HG03280 (cell line): ENCODE results near the gene DEGS2.

Experiments used
- ATAC-seq: cut with Tn5 transposase; IDR thresholded peaks from one replicate; pipeline ENCODE4 v1.9.1; 2021; ENCODE audit warnings: mild to moderate bottlenecking, moderate library complexity; ENCODE audit not compliant: unreplicated experiment

The DEGS2 gene

DNA sequence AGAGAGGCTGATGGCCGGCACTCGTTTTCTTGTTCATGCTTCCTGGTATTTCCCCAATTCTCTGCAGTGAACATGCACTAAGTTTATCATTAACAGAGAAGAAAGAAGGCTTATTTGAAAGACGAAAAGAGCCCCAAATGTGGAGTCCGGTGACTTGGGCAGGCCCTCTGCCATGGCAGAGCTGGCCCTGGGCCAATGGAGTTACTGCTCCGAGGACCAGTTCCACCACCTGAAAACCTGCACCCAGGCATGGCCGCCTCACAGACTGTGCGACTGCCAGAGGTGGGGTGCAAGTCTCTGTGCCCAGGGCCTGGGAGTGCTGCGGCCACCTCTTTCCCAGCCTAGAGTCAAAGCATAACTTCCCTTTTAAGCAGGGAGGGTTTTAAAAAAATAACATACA lies 24.9 kb downstream of the DEGS2 start:
- no peak for ATAC-seq

DNA sequence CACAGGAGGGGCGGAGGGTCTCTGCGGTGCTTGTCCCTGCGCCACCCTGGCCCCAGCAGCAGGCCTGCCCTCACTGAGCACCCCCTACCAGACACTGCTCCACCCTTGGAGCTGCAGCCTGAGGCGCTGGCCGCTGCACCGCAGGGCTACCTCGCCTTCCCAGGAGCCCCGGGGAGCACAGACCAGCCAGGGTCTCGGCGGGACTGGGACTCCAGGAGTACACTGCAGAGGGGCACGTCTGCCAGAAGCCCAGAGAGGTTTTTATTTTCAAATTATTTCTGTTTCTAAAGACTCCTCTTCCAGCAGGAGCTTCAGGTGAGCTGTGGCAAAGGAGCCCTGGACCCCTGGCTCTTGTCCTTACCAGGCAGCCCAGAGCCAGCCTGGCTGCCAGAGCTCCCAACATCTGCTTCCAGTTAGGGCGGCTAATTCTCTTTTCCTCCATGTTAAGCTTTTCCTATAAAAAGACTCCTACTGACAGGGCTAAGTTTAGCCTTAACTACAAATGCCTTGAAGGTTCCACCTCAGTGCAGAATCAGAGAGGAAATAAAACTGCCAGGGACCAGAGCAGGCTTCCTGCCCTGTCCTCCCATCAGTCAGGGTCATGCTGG lies 26.4 kb downstream of the DEGS2 start:
- ATAC-seq, result no peak

DNA sequence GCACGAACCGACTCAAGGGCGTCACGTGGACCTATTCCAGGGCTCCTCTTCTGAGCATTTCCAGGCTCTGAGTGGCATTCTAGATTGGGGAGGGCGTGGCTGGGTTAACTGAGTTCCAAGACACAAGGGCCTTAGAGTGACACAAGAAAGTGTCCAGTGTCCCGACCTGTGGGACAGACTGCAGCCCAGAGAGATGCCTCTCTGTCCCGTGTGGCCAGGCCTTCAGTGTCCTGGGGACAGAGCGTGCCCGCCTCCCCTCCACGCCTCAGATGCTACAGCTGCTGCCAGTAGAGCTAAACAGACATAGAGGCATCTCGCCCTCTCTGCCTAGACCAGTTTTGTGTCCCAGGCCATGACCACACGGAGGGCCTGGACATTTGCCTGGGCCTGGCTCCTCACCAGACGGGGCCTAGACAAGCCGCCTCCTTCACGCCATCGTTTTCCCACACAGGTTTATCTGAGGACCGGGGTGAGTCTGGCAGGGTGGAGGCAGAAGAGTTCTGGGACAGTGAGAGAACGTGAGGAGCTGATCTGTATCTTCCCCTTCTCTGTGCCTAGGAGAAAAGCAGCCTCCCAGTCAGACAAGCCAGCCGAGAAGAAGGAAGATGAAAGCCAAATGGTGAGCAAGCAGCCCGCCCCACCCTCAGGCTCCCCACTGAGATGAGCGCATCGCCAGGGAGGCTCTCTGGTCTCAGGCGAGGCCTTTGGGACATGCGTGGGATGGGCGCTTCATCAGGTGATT lies 27.1 kb downstream of the DEGS2 start:
- ATAC-seq, result no peak

GRCh38 chr14:100131181-100131580 lies 28.3 kb downstream of the DEGS2 start:
- ATAC-seq, result no peak

DNA sequence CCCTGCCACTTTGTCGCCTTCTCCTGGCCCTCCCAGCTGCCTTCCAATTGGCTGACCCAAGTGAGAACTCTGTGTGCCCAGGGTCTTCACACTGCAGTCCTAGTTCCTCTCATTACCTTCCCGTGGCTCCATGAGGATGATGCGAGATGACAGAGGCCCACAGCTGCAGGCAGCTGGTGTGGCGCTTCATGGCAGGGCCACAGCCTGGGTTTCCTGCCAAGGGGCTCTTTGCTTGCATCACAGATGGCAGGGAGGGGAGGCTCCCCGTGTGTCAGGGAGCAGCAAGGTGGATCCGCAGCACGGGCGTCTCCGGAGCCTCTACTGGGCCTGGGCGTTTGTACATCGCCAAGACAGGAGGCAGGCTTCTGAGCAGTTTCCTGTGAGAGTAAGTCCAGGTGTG lies 28.9 kb downstream of the DEGS2 start:
- ATAC-seq, result no peak

DNA sequence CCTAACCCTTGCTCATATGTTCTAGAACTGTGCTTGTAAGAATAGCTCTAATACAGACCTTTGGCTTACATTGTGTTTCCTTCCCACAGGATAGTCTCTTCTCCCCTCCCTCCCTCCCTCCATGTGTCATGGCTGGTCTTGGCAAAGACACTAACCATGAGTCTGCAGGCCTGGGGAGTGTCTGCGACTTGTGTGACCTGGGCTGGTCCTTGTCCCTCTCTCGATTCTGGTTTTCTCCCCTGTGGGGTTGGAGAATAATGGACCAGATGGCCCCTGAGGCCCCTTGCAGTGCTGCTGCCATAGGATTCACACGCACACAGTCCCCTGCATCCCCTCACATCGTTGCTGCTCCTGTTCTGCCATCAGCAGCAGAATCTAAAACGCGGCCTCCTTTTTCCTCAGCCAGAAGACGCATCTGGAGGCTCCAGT lies 30.3 kb downstream of the DEGS2 start:
- ATAC-seq, result no peak

DNA sequence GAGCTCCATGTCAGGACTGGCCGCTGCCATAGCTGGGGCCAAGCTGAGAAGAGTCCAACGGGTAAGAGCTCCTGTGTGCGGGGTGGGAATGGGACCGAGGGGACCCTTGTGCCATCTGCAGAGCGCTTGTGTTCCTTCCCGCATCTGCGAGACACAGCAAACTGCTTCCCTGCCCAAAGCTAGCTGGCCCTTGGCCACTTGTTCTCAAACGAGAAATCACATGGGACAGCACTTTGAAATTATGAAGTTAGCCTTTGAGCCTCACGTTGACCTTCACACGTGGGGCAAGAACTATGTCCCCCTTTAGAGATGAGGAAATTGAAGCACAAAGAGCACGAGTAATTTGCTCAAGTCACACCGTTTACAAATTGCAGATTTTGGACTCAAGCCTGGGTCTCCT lies 30.8 kb downstream of the DEGS2 start:
- ATAC-seq, result no peak

GRCh38 chr14:100127853-100128455 lies 31.5 kb downstream of the DEGS2 start:
- no peak for ATAC-seq

- no peak for ATAC-seq
These were observed 33.0 kb downstream of the DEGS2 start for GRCh38 chr14:100126401-100126800.

- no peak for ATAC-seq
These were observed 34.8 kb downstream of the DEGS2 start for GRCh38 chr14:100124551-100125088.

- no peak for ATAC-seq
These were observed 35.8 kb downstream of the DEGS2 start for GRCh38 chr14:100123618-100124017.

GRCh38 chr14:100122481-100123223 lies 36.8 kb downstream of the DEGS2 start:
- no peak for ATAC-seq

DNA sequence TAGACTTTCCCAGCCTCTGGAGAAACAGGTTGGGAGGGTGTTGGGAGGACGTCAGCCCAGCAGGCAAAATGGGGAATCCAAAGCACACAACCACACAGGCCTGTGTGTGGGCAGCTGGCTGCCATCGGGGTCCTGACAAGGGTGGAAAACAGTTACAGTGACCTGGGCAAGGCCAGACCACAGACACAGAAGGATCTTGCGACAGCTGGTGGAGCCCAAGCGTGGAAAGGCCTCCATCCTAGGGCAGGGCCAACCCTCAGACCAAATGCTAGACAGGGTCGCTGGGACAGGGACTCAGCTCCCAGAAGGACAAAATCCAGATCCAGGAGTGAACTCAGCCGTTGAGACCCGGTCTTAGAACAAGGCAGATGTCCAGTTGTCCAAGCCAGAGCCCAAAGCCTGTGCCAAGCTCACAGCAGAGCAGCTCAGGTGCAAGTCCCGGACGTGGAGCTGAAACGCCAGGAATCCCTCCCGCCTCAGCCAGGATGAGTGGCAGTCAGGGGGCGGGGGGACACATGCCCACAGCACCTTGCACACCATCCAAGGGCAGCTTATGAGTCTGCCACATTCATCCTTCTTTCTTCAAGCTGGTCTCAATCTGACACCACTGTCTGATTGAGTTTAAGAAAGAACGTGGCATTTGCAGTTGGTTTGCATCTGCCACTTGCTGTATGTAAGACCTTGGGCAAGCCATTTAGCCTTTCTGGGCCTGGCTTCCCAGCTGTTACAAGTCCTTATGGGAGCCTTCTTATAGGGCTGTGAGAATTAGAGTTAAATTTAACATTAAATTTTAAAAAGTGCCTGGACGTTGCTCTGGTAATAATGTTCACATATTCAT lies 37.6 kb downstream of the DEGS2 start:
- ATAC-seq, result no peak

DNA sequence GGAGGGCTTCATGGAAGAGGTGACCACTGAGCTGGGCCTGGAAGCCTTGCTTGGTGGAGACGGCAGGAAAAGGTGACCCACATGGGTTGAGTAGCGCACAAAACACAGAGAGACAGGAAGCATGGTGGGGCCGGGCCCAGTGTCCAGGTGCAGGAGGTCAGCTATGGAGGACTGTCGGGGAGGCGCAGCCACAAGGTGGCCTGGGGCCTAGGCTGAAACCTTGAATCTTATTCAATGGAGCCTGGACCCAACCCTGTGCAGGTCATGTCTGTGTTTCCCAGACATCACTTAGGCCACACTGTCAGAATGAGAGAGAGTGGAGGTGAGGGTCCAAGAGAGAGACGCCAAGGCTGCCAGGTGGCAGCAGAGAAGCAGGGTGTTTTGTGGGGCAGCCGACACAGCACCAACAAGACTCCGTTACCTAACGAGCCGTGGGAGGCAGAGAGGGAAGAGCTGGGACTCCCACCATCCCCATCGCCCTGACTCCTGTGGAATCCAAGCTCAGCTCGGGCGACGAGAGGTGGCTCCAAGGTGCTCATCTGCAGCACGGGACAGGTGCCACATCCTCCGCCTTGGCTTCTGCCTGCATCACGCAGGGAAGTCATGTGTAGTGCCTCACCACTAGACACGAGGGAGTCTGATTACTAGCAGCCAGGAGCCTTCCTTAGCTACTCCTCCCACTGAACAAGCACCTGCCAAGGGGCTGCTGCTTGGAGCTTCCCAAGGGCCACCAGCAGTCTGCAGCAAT lies 38.7 kb downstream of the DEGS2 start:
- no peak for ATAC-seq

DNA sequence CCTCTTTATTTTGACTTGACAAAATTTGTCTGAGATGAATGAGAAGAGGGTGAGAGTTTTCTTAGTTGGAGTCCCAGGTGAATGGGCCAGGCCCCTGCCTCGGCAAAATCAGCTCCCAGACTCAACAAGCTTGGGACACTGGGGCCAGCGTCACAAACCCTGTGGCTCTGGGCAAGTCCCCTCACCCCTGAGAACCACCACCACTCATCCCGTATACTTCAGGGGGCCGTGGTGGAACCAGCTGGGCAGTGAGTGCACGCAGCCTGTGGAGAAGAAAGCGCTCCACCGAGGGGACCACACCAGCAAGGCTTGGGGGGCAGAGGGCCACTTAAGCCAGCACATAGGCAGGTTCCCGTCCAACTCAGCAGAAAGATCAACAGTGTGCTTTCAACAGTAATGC lies 40.2 kb downstream of the DEGS2 start:
- no peak for ATAC-seq

GRCh38 chr14:100118396-100119011 lies 40.9 kb downstream of the DEGS2 start:
- no peak for ATAC-seq

DNA sequence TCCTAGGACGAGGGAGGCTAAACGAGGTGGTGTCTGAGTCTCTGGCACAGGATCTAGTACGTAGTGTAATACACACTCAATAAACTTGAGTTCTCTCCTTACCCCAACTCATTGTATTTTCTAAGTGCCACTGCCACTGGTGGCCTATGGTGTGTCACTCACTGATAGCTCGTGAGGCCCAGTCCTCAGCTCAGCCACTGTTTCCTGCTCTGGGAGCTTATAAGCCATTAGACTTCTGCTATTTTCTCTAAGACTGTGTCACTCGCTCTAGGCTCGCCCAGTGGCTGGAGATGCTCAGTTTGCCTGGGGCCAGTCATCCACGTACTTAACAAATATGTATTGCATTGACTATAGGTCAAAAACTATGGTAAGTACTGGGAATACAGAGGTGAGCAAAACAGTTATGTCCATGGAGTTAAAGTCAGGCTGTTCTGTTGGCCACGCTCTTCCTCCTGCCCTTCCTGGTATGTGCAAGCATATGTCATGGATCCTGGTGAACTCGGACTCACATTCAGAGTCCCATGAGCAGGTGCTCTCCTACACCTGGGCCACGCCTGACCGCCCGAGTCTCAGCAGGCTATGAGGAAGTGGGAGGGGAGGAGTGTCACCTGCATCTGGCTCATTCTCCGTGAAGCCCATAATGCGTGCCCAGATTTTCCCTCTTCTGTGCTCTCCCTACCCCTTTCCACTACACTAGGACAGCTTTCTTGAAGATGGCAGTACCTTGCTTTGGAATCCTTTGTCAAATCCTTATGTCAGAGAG lies 41.6 kb downstream of the DEGS2 start:
- no peak for ATAC-seq

GRCh38 chr14:100117026-100117425 lies 42.4 kb downstream of the DEGS2 start:
- ATAC-seq, result no peak

- ATAC-seq, result no peak
These were observed 43.3 kb downstream of the DEGS2 start for GRCh38 chr14:100116134-100116533.
